Measurements from ENCODE around the gene PLOD2.

PLOD2 gene

GRCh38 chr3:146191051-146191450, 30.1 kb upstream of the PLOD2 start:
- Histone ChIP-seq H3K14ac (ENCODE audit: low read length in 2 of 2) (no peak overlapping the region), H3K4me3 (ENCODE audit: insufficient read depth in 1 of 2, low read depth in 1 of 2, low read length in 2 of 2) (no peak overlapping the region), H3K27ac (ENCODE audit: low read length, poor library complexity, severe bottlenecking) (no peak overlapping the region), H3K4me1 (ENCODE audit: control insufficient read depth, insufficient read depth, low read depth, low read length) (no peaks in the 10 kb centered on the region), H3K9ac (ENCODE audit: low read length) (no peak overlapping the region), H2AFZ (ENCODE audit: low read depth, low read length) (no peak overlapping the region), H3K18ac (ENCODE audit: low read depth in 1 of 2, low read length in 2 of 2) (no peak overlapping the region), H3K4me2 (ENCODE audit: low read length, poor library complexity, severe bottlenecking) (no peak overlapping the region), H2BK12ac (ENCODE audit: low read length in 2 of 2) (no peak overlapping the region), H3K4ac (ENCODE audit: low read depth in 1 of 2, low read length in 2 of 2) (no peak overlapping the region), H4K91ac (ENCODE audit: low read length) (no peak overlapping the region), H2BK15ac (ENCODE audit: low read depth, poor library complexity, severe bottlenecking) (no peak overlapping the region), H2BK120ac (ENCODE audit: low read depth, low read length) (no peak overlapping the region), H3K9me3 (ENCODE audit: control insufficient read depth, low read length) (no peaks in the 10 kb centered on the region), H2BK5ac (ENCODE audit: low read depth, low read length, poor library complexity, severe bottlenecking) (no peak overlapping the region), H2AK5ac (ENCODE audit: low read length, severe bottlenecking) (no peak overlapping the region), H3K36me3 (ENCODE audit: control insufficient read depth in 1 of 2, insufficient read depth in 2 of 2, low read depth in 1 of 2, low read length in 2 of 2) (peaks cover 0 to 42% of the 10 kb centered on the region in 2 experiments), H4K8ac (ENCODE audit: low read length) (no peak overlapping the region), H3K23ac (ENCODE audit: low read length in 2 of 2) (no peak overlapping the region), H3K27me3 (ENCODE audit: control insufficient read depth in 1 of 2, insufficient read depth in 1 of 2, low read length in 2 of 2) (no peaks in the 10 kb centered on the region), H3K79me1 (replicated peaks; ENCODE audit: low read length, poor library complexity, severe bottlenecking) (no peaks in the 10 kb centered on the region)
- whole genome bisulfite sequencing: 100% methylated on average over 1 of the region's 1 CpG
- no peak for DNase-seq

GRCh38 chr3:146189519-146190173, 28.7 kb upstream of the PLOD2 start:
- WGBS: 4% methylated on average over 6 of the region's 6 CpGs
- H2AFZ ChIP-seq (ENCODE audit: low read depth, low read length): no peak overlapping the region
- DNase-seq: peak; percentile 68

DNA sequence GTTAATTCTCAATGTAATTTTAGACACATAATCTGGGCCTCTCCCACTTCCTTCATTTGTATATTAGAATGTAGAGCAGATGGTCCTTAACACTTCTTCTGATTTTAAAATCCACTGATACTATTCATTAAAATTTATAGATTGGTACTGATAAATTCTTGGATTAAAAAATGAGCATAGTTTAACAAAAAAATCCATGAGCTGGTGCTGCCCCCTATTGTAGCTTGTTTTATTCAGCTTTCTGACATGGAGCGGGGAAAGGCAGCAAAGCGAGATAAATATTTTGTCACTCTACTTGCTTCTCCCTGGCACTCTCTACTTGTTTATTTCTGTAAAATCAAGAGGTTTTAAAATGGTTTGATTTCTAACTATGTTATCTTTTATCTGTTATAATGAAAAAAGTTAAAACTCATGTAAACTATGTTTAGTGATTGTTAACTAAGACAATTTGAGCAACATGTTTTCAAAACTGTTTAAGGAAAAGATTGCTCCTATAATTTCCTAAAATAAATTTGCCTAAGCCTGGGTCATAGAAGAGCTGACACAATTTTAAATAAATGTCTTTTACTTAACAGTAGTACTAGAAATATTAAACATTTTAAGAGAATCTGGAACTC, 26.5 kb upstream of the PLOD2 start:
- Histone ChIP-seq H3K4me3 (ENCODE audit: insufficient read depth in 1 of 2, low read depth in 1 of 2, low read length in 2 of 2) (no peak overlapping the region), H3K4me2 (ENCODE audit: low read length, poor library complexity, severe bottlenecking) (no peak overlapping the region), H3K14ac (ENCODE audit: low read length in 2 of 2) (no peak overlapping the region), H3K27me3 (ENCODE audit: control insufficient read depth in 1 of 2, insufficient read depth in 1 of 2, low read length in 2 of 2) (no peaks in the 10 kb centered on the region), H3K79me1 (replicated peaks; ENCODE audit: low read length, poor library complexity, severe bottlenecking) (no peaks in the 10 kb centered on the region), H3K4me1 (ENCODE audit: control insufficient read depth, insufficient read depth, low read depth, low read length) (no peaks in the 10 kb centered on the region), H3K9ac (ENCODE audit: low read length) (no peak overlapping the region), H4K8ac (ENCODE audit: low read length) (no peak overlapping the region), H3K27ac (ENCODE audit: low read length, poor library complexity, severe bottlenecking) (no peak overlapping the region), H3K4ac (ENCODE audit: low read depth in 1 of 2, low read length in 2 of 2) (no peak overlapping the region), H2BK12ac (ENCODE audit: low read length in 2 of 2) (no peak overlapping the region), H3K18ac (ENCODE audit: low read depth in 1 of 2, low read length in 2 of 2) (no peak overlapping the region), H2BK5ac (ENCODE audit: low read depth, low read length, poor library complexity, severe bottlenecking) (no peak overlapping the region), H3K23ac (ENCODE audit: low read length in 2 of 2) (no peak overlapping the region), H2AFZ (ENCODE audit: low read depth, low read length) (no peak overlapping the region), H3K36me3 (ENCODE audit: control insufficient read depth in 1 of 2, insufficient read depth in 2 of 2, low read depth in 1 of 2, low read length in 2 of 2) (peaks cover 0 to 9% of the 10 kb centered on the region in 2 experiments), H4K91ac (ENCODE audit: low read length) (no peak overlapping the region), H2BK120ac (ENCODE audit: low read depth, low read length) (no peak overlapping the region), H3K9me3 (ENCODE audit: control insufficient read depth, low read length) (no peaks in the 10 kb centered on the region), H2AK5ac (ENCODE audit: low read length, severe bottlenecking) (no peak overlapping the region), H2BK15ac (ENCODE audit: low read depth, poor library complexity, severe bottlenecking) (no peak overlapping the region)
- peak; percentile 46 for DNase-seq
- no CpG with 5 or more reads among the region's 2 CpGs for WGBS

More at GRCh38 chr3:146189519-146190173, 28.7 kb upstream of the PLOD2 start:
- Histone ChIP-seq H2BK5ac (ENCODE audit: low read depth, low read length, poor library complexity, severe bottlenecking) (no peak overlapping the region), H2BK15ac (ENCODE audit: low read depth, poor library complexity, severe bottlenecking) (no peak overlapping the region), H3K27ac (ENCODE audit: low read length, poor library complexity, severe bottlenecking) (no peak overlapping the region), H3K18ac (ENCODE audit: low read depth in 1 of 2, low read length in 2 of 2) (no peak overlapping the region), H3K79me1 (replicated peaks; ENCODE audit: low read length, poor library complexity, severe bottlenecking) (no peaks in the 10 kb centered on the region), H3K4me3 (ENCODE audit: insufficient read depth in 1 of 2, low read depth in 1 of 2, low read length in 2 of 2) (no peak overlapping the region), H3K9me3 (ENCODE audit: control insufficient read depth, low read length) (no peaks in the 10 kb centered on the region), H4K91ac (ENCODE audit: low read length) (no peak overlapping the region), H3K4me2 (ENCODE audit: low read length, poor library complexity, severe bottlenecking) (no peak overlapping the region), H3K4ac (ENCODE audit: low read depth in 1 of 2, low read length in 2 of 2) (no peak overlapping the region), H2AK5ac (ENCODE audit: low read length, severe bottlenecking) (no peak overlapping the region), H3K36me3 (ENCODE audit: control insufficient read depth in 1 of 2, insufficient read depth in 2 of 2, low read depth in 1 of 2, low read length in 2 of 2) (peaks cover 0 to 30% of the 10 kb centered on the region in 2 experiments), H3K27me3 (ENCODE audit: control insufficient read depth in 1 of 2, insufficient read depth in 1 of 2, low read length in 2 of 2) (no peaks in the 10 kb centered on the region), H3K4me1 (ENCODE audit: control insufficient read depth, insufficient read depth, low read depth, low read length) (no peaks in the 10 kb centered on the region), H3K14ac (ENCODE audit: low read length in 2 of 2) (no peak overlapping the region), H2BK12ac (ENCODE audit: low read length in 2 of 2) (no peak overlapping the region), H2BK120ac (ENCODE audit: low read depth, low read length) (no peak overlapping the region), H4K8ac (ENCODE audit: low read length) (no peak overlapping the region), H3K9ac (ENCODE audit: low read length) (no peak overlapping the region), H3K23ac (ENCODE audit: low read length in 2 of 2) (no peak overlapping the region)

- H4K8ac ChIP-seq (ENCODE audit: low read length): no peak overlapping the region
- 58% methylated on average over 1 of the region's 2 CpGs for WGBS
- H3K79me1 ChIP-seq (replicated peaks; ENCODE audit: low read length, poor library complexity, severe bottlenecking): no peaks in the 10 kb centered on the region
- no peaks in the 10 kb centered on the region for H3K4me1 ChIP-seq (ENCODE audit: control insufficient read depth, insufficient read depth, low read depth, low read length)
- no peak overlapping the region for H2BK12ac ChIP-seq (ENCODE audit: low read length in 2 of 2)
- no peaks in the 10 kb centered on the region for H3K27me3 ChIP-seq (ENCODE audit: control insufficient read depth in 1 of 2, insufficient read depth in 1 of 2, low read length in 2 of 2)
- H3K9me3 ChIP-seq (ENCODE audit: control insufficient read depth, low read length): no peaks in the 10 kb centered on the region
- no peak overlapping the region for H2AK5ac ChIP-seq (ENCODE audit: low read length, severe bottlenecking)
- no peak overlapping the region for H2BK5ac ChIP-seq (ENCODE audit: low read depth, low read length, poor library complexity, severe bottlenecking)
- DNase-seq: peak; percentile 42
- no peak overlapping the region for H3K14ac ChIP-seq (ENCODE audit: low read length in 2 of 2)
- H3K4ac ChIP-seq (ENCODE audit: low read depth in 1 of 2, low read length in 2 of 2): no peak overlapping the region
- no peak overlapping the region for H2BK120ac ChIP-seq (ENCODE audit: low read depth, low read length)
- no peak overlapping the region for H3K9ac ChIP-seq (ENCODE audit: low read length)
- H3K36me3 ChIP-seq (ENCODE audit: control insufficient read depth in 1 of 2, insufficient read depth in 2 of 2, low read depth in 1 of 2, low read length in 2 of 2): peaks cover 0 to 4% of the 10 kb centered on the region in 2 experiments
- H3K4me2 ChIP-seq (ENCODE audit: low read length, poor library complexity, severe bottlenecking): no peak overlapping the region
- no peak overlapping the region for H3K23ac ChIP-seq (ENCODE audit: low read length in 2 of 2)
- H3K18ac ChIP-seq (ENCODE audit: low read depth in 1 of 2, low read length in 2 of 2): no peak overlapping the region
- no peak overlapping the region for H2BK15ac ChIP-seq (ENCODE audit: low read depth, poor library complexity, severe bottlenecking)
- H4K91ac ChIP-seq (ENCODE audit: low read length): no peak overlapping the region
- no peak overlapping the region for H3K4me3 ChIP-seq (ENCODE audit: insufficient read depth in 1 of 2, low read depth in 1 of 2, low read length in 2 of 2)
- H3K27ac ChIP-seq (ENCODE audit: low read length, poor library complexity, severe bottlenecking): no peak overlapping the region
- no peak overlapping the region for H2AFZ ChIP-seq (ENCODE audit: low read depth, low read length)
Observed at GRCh38 chr3:146184241-146185015, 23.4 kb upstream of the PLOD2 start.

Data from mesenchymal stem cell (in vitro differentiated cells and primary cell).